ENCODE data around the gene NRXN3.

NRXN3 gene

GRCh38 chr14:79375356-79375755 is 1205.2 kb downstream of the NRXN3 start:
- no peak for TF ChIP-seq CTCF (IDR thresholded peaks at IDR 0.05; ENCODE audit: extremely low read depth, insufficient read depth, missing control alignments)
- DNase-seq (ENCODE audit: low spot score) = no peak
- in situ Hi-C loops (cut with MboI; ENCODE audit: low pct_unique_long_range_greater_than_20kb, low sequenced_read_pairs, unreplicated experiment) = no loop called here

- no peak for TF ChIP-seq CTCF (IDR thresholded peaks at IDR 0.05; ENCODE audit: extremely low read depth, insufficient read depth, missing control alignments)
- no peak for DNase-seq (ENCODE audit: low spot score)
- in situ Hi-C loops (cut with MboI; ENCODE audit: low pct_unique_long_range_greater_than_20kb, low sequenced_read_pairs, unreplicated experiment) = no loop called here
These were observed 1206.4 kb downstream of the NRXN3 start for GRCh38 chr14:79376557-79376956.

- no peak for TF ChIP-seq CTCF (IDR thresholded peaks at IDR 0.05; ENCODE audit: extremely low read depth, insufficient read depth, missing control alignments)
- in situ Hi-C loops (cut with MboI; ENCODE audit: low pct_unique_long_range_greater_than_20kb, low sequenced_read_pairs, unreplicated experiment) = no loop called here
- no peak for DNase-seq (ENCODE audit: low spot score)
These were observed 1207.8 kb downstream of the NRXN3 start for GRCh38 chr14:79378020-79378419.

GRCh38 chr14:79379266-79379665 is 1209.1 kb downstream of the NRXN3 start:
- in situ Hi-C loops (cut with MboI; ENCODE audit: low pct_unique_long_range_greater_than_20kb, low sequenced_read_pairs, unreplicated experiment) = no loop called here
- no peak for TF ChIP-seq CTCF (IDR thresholded peaks at IDR 0.05; ENCODE audit: extremely low read depth, insufficient read depth, missing control alignments)
- no peak for DNase-seq (ENCODE audit: low spot score)

DNA sequence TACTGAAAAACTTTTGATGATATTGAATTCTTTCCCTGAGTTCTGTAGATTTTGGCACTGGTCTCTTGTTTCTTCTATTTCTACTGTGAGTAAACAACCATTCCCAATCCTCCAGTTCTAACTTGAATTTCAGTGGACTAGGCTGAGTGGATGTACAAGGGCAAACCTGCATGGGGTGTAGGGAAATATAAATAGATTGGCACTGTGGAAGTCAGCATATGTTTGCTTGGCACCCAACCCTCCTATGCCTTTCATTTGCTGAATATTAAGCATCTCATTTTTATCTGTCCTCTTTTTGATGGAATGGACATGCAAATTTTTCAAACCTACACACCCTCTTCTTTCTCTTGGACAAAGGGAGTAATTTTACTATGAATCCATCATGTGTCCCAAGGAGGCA is 1212.9 kb downstream of the NRXN3 start:
- in situ Hi-C loops (cut with MboI; ENCODE audit: low pct_unique_long_range_greater_than_20kb, low sequenced_read_pairs, unreplicated experiment) = no loop called here
- no peak for DNase-seq (ENCODE audit: low spot score)
- TF ChIP-seq CTCF (IDR thresholded peaks at IDR 0.05; ENCODE audit: extremely low read depth, insufficient read depth, missing control alignments) = no peak

GRCh38 chr14:79383475-79383874 is 1213.3 kb downstream of the NRXN3 start:
- in situ Hi-C loops (cut with MboI; ENCODE audit: low pct_unique_long_range_greater_than_20kb, low sequenced_read_pairs, unreplicated experiment) = no loop called here
- no peak for DNase-seq (ENCODE audit: low spot score)
- no peak for TF ChIP-seq CTCF (IDR thresholded peaks at IDR 0.05; ENCODE audit: extremely low read depth, insufficient read depth, missing control alignments)

DNA sequence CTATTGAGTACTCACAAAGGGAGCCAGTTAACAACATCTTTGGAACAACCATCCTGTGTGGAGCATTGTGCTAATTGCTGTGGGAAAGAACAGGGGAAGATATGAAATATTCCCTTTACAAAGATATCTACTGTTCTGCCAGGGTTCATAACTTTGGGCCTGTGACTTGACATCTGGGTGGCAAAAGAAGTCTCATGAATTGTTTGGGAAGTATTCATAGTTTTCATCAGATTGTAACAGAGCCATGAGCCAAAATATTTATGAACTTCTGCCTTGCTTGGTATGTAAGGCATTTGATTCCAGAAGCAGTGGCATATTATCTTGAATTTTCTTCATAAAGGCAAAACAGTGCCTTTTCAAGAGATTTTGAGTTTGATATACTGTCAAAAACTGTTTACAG is 1224.9 kb downstream of the NRXN3 start:
- no peak for TF ChIP-seq CTCF (IDR thresholded peaks at IDR 0.05; ENCODE audit: extremely low read depth, insufficient read depth, missing control alignments)
- DNase-seq (ENCODE audit: low spot score) = no peak
- in situ Hi-C loops (cut with MboI; ENCODE audit: low pct_unique_long_range_greater_than_20kb, low sequenced_read_pairs, unreplicated experiment) = no loop called here
